A549 (cell line): ENCODE data around the gene BRAP. TPM values are rescaled to one million over a fixed set of nuclear protein-coding genes. Genes with fewer than 3 reads are reported as not detected.
"Not testable (repeated sequence)": the region's sequence is repeated elsewhere in the genome, so short reads cannot be mapped to it uniquely, and the experiment has no call there.

Experiments used
- ATAC-seq, 2 experiments: fragments of 200-7000 bp in 1 of 2; fragments of >200 bp in 1 of 2; cut with Nextera tagmentation in 1 of 2; cut with Tn5 transposase in 1 of 2; 3 replicates each; pipeline versions ENCODE4 v1.8.0 to v1.9.1; 2018 to 2020; ENCODE audit warnings: mild to moderate bottlenecking in 1 of 2, moderate library complexity in 1 of 2
- CTCF ChIA-PET: fragments of 300-600 bp; sonication (Branson Sonifier 250); formaldehyde crosslinking; extraction: SDS; loops from one replicate; lab custom pipeline; 2021; ENCODE audit warnings: antibody characterized with exemption, inconsistent platforms; lab: Yijun Ruan, JAX
- POLR2A ChIA-PET: fragments of 350-600 bp; formaldehyde crosslinking; extraction: SDS; loops from one replicate; lab custom pipeline; 2021; ENCODE audit warnings: antibody characterized with exemption, inconsistent platforms; lab: Yijun Ruan, JAX
- DNase-seq, 2 experiments: peaks; one replicate each; pipeline versions ENCODE4 v3.0.0 to v3.0.0-alpha.2; 2011 to 2016; ENCODE audit warnings: low read depth in 1 of 2, low spot score in 1 of 2
- FAIRE-seq: peaks from 2 replicates; lab custom pipeline; 2011; peaks lifted over from hg19 to GRCh38; lab: Jason Lieb, UNC
- H3K27ac ChIP-seq, 2 experiments: fragments of >200 bp; sonication (Bioruptor Twin); formaldehyde crosslinking; 3 replicates each; pipeline ENCODE4 v1.5.1; 2016 to 2017
- H3K4me1 ChIP-seq: fragments of >200 bp; sonication (Bioruptor Twin); formaldehyde crosslinking; 3 replicates; pipeline ENCODE4 v1.6.1; 2016
- H3K4me2 ChIP-seq: fragments of >200 bp; sonication (Bioruptor Twin); formaldehyde crosslinking; 3 replicates; pipeline ENCODE4 v1.6.1; 2016
- H3K4me3 ChIP-seq: fragments of >200 bp; sonication (Bioruptor Twin); formaldehyde crosslinking; 3 replicates; pipeline ENCODE4 v1.5.1; 2016
- H3K9me3 ChIP-seq: fragments of >200 bp; sonication (Bioruptor Twin); formaldehyde crosslinking; 3 replicates; pipeline ENCODE4 v1.6.1; 2016
- FOXS1 ChIP-seq: fragments of 250-450 bp; sonication (Bioruptor Pico); IDR thresholded peaks from 2 replicates; pipeline ENCODE4 v1.5.0; 2020; ENCODE audit warnings: mild to moderate bottlenecking, moderate library complexity
- GATA3 ChIP-seq: IDR thresholded peaks from 2 replicates; pipeline ENCODE4 v1.6.1; 2012; ENCODE audit warnings: borderline replicate concordance
- HOXB13 ChIP-seq: fragments of 250-450 bp; sonication (Bioruptor Pico); IDR thresholded peaks from 2 replicates; pipeline ENCODE4 v1.5.0; 2020; ENCODE audit warnings: low read depth, mild to moderate bottlenecking, moderate library complexity
- NFE2L2 ChIP-seq: fragments of 150-350 bp; conservative IDR thresholded peaks from 2 replicates; pipeline ENCODE4 v1.6.1; 2014; ENCODE audit warnings: low read length
- PHF8 ChIP-seq: fragments of 200-600 bp; sonication (generic); IDR thresholded peaks from 2 replicates; pipeline ENCODE4 v1.6.1; 2016; ENCODE audit warnings: low read depth, mild to moderate bottlenecking, antibody characterized with exemption, moderate library complexity, borderline replicate concordance
- WGBS: methylation state at CpG from one replicate; pipeline ENCODE4 v1.1.6; 2017; ENCODE audit errors: missing lambda C conversion rate; 5-methylcytosine and 5-hydroxymethylcytosine counted together
- polyA plus RNA-seq, 4 experiments: library from polyadenylated mRNA; depleted of rRNA in 3 of 4; stranded (reverse); fragments of >200 nt; fragmentation: RNase III in 1 of 4; extraction: RNeasy Plus Mini Kit Qiagen cat#74134 plus additional on column Dnase treatment in 1 of 4; gene quantifications; 2 replicates in 3 of 4; 3 replicates in 1 of 4; pipeline ENCODE4 v1.2.3, GENCODE V29; 2011 to 2017
- TF ChIP-seq, protein P1 (sequence below): fragments of 200-600 bp; sonication (generic); IDR thresholded peaks from 2 replicates; pipeline ENCODE4 v1.6.1; 2016; ENCODE audit warnings: antibody characterized with exemption, mild to moderate bottlenecking, moderate library complexity
- TF ChIP-seq, protein P2 (sequence below): fragments of >200 bp; sonication (Bioruptor Twin); formaldehyde crosslinking; IDR thresholded peaks from 2 replicates; pipeline ENCODE4 v1.6.1; 2016
- TF ChIP-seq, protein P3 (sequence below): IDR thresholded peaks from 2 replicates; pipeline ENCODE4 v1.6.1; 2012
- TF ChIP-seq, protein P4 (sequence below): fragments of 250-450 bp; sonication (Bioruptor Pico); IDR thresholded peaks from 2 replicates; pipeline ENCODE4 v1.5.0; 2021; ENCODE audit warnings: mild to moderate bottlenecking, moderate library complexity, borderline replicate concordance

The BRAP gene
- polyA plus RNA-seq, 2 of the 4 experiments (the other 2 are of a cell fraction), result 13.0 to 29.7 TPM

DNA sequence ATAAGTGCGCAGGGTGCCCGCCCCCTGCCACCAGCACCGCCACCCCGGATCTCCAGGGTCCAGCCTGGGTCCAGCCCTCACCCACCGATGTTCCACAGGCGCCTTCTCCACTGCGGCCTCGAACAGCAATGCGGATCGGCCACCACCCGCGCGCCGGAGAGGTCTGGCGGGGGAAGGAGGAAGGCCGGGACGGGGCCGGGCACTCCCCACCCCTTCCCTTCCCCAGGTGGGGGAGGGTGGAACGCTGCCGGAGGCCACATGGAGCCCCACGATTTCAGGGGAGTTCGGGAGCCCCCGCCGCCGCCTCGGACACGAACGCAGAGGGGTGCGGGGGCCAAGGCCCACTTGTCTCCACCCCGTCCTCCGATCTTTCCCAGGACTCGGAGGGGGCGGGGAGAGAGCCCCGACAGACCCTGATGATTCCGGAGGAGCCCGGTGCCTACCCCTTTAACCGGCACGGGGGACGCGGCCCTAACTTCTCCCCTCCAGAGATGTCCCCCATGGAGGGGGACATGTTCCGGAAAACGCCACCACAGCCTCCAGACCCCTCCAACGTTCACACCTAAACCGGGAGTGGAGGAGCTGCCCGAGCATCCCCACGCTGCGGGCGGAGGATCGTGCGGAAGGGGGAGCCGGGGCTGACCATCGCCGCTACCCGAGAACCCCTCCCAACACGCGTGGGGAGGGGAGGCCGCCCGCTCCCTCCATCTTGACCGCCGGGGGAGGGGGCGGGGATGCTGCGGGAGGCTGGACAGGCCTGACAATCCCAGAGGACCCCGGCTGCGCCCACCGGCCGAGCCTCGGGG lies 87.7 kb downstream of the BRAP start (continued):
- TF ChIP-seq, protein P1, sequence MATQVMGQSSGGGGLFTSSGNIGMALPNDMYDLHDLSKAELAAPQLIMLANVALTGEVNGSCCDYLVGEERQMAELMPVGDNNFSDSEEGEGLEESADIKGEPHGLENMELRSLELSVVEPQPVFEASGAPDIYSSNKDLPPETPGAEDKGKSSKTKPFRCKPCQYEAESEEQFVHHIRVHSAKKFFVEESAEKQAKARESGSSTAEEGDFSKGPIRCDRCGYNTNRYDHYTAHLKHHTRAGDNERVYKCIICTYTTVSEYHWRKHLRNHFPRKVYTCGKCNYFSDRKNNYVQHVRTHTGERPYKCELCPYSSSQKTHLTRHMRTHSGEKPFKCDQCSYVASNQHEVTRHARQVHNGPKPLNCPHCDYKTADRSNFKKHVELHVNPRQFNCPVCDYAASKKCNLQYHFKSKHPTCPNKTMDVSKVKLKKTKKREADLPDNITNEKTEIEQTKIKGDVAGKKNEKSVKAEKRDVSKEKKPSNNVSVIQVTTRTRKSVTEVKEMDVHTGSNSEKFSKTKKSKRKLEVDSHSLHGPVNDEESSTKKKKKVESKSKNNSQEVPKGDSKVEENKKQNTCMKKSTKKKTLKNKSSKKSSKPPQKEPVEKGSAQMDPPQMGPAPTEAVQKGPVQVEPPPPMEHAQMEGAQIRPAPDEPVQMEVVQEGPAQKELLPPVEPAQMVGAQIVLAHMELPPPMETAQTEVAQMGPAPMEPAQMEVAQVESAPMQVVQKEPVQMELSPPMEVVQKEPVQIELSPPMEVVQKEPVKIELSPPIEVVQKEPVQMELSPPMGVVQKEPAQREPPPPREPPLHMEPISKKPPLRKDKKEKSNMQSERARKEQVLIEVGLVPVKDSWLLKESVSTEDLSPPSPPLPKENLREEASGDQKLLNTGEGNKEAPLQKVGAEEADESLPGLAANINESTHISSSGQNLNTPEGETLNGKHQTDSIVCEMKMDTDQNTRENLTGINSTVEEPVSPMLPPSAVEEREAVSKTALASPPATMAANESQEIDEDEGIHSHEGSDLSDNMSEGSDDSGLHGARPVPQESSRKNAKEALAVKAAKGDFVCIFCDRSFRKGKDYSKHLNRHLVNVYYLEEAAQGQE, result no peak
- TF ChIP-seq HOXB13 (CRISPR knock-in tag), result no peak

DNA sequence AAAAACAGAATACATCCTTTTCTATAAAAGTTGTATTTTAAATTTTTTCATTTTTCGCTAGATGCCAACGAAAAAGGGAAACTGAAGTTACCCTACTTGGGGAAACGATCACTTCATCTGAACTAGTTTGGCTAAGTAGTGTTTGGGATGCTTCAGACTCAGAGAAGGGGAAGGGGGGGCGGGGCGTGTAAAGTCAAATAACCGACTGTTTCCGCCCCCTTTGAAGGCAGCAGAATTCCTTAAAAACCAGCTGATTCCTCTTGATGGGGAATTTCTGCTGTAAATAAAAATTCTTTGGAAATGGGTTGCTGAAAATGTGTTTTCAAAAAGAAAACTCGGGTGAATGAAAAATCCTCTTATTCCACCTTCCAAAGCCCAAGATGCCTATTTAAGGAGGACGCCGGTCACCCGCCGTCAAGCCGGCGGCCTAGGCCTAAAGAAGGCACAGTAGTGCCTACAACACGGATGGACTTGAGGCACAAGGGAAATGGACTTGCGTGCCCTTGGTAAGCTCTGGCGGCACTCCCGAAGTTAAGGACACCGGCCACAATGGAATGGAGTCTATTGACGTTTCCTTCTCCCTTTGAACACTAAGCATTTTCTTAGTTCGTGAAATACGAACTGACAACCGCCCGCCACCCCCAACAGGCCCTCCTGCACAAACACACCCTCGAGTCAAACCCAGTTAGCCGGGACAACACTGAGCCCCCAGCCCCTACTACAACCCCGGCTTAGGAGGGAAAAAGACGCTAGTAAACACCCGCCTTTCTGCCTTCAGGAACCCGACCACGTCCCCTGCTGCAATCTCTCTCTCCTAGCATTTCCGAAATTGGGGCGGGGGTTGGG lies 88.5 kb downstream of the BRAP start:
- CTCF ChIA-PET, result interaction anchor here (0.7 kb wide), 1 partner anchor 216 kb away, joined by 3 read pairs; no protein-coding TSS in a partner anchor
- ATAC-seq, result peak in 1 of 2 experiments; percentile 43; a peak in 5 of 6 replicates
- Histone ChIP-seq H3K4me3 (peak overlapping the region; percentile 93), H3K4me2 (peak overlapping the region; percentile 88), H3K4me1 (peaks cover 53% of the 10 kb centered on the region), H3K9me3 (no peaks in the 10 kb centered on the region), H3K27ac (peak overlapping the region; percentile 100)
- POLR2A ChIA-PET, result interaction anchor here (0.8 kb wide), 1 partner anchor 88 kb away, joined by 3 read pairs; the partner anchor contains the start of genes ACAD10 and BRAP
- 4% methylated on average over 33 of the region's 33 CpGs for WGBS
- FAIRE-seq, result no peak
- peak; percentile 52 to 85 for DNase-seq
- TF ChIP-seq GATA3, result no peak
- TF ChIP-seq, protein P2, sequence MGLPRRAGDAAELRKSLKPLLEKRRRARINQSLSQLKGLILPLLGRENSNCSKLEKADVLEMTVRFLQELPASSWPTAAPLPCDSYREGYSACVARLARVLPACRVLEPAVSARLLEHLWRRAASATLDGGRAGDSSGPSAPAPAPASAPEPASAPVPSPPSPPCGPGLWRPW, result no peak
- TF ChIP-seq NFE2L2, result no peak
- TF ChIP-seq PHF8, result no peak
- TF ChIP-seq FOXS1 (CRISPR knock-in tag), result no peak
- TF ChIP-seq, protein P3, sequence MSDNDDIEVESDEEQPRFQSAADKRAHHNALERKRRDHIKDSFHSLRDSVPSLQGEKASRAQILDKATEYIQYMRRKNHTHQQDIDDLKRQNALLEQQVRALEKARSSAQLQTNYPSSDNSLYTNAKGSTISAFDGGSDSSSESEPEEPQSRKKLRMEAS, result peak; percentile 15; the same call in 1 of the 2 replicates
- TF ChIP-seq, protein P4, sequence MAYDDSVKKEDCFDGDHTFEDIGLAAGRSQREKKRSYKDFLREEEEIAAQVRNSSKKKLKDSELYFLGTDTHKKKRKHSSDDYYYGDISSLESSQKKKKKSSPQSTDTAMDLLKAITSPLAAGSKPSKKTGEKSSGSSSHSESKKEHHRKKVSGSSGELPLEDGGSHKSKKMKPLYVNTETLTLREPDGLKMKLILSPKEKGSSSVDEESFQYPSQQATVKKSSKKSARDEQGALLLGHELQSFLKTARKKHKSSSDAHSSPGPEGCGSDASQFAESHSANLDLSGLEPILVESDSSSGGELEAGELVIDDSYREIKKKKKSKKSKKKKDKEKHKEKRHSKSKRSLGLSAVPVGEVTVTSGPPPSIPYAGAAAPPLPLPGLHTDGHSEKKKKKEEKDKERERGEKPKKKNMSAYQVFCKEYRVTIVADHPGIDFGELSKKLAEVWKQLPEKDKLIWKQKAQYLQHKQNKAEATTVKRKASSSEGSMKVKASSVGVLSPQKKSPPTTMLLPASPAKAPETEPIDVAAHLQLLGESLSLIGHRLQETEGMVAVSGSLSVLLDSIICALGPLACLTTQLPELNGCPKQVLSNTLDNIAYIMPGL (CRISPR knock-in tag), result no peak

DNA sequence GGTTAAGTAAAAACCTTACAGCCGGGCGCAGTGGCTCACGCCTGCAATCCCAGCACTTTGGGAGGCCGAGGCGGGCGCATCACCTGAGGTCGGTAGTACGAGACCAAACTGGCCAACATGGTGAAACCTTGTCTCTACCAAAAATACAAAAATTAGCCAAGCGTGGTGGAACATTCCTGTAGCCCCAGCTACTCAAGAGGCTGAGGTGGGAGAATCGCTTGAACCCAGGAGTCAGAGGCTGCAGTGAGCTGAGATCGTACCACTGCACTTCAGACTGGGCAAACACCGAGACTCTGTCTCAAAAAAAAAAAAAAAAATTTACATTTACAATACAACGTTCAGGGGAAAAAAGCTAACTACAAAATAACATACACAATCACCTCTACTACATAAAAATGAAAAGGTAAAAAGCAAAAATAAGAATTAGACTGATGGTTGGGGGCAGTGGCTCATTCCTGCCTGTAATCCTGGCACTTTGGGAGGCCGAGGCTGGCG lies 90.4 kb downstream of the BRAP start:
- not testable (repeated sequence) for H3K9me3 ChIP-seq, DNase-seq, H3K4me3 ChIP-seq, FAIRE-seq, ATAC-seq
- Histone ChIP-seq H3K27ac (peak overlapping the region in 1 of 2 experiments; percentile 23; a peak in 1 of 6 replicates), H3K4me2 (peak overlapping the region; percentile 88), H3K4me1 (peaks cover 54% of the 10 kb centered on the region)
- WGBS, result 75% methylated on average over 15 of the region's 15 CpGs
- CTCF ChIA-PET, result interaction anchor here (1.2 to 2.1 kb wide), 2 partner anchors 24 to 198 kb away, joined by 4 to 5 read pairs; no protein-coding TSS in a partner anchor
- POLR2A ChIA-PET, result interaction anchor here (1.0 kb wide), 1 partner anchor 38 kb away, joined by 3 read pairs; no protein-coding TSS in a partner anchor

Other genes starting within 250 kb of the BRAP start
- gene ATXN2, start 86.6 kb downstream of the BRAP start, polyA plus RNA-seq (2011; rRNA removed), result 24.8 and 42.3 TPM in 2 replicates
- gene ATXN2, start 86.6 kb downstream of the BRAP start, polyA plus RNA-seq (2017; fragmentation: RNase III; extraction: RNeasy Plus Mini Kit Qiagen cat#74134 plus additional on column Dnase treatment), result 29.5 to 31.9 TPM (median 30.6 TPM) in 3 replicates
- 22.0 and 32.6 TPM in 2 replicates for gene ACAD10, start 97 bp upstream of the BRAP start, polyA plus RNA-seq (2011; rRNA removed)
- 13.6 to 15.2 TPM (median 15.1 TPM) in 3 replicates for gene ACAD10, start 97 bp upstream of the BRAP start, polyA plus RNA-seq (2017; fragmentation: RNase III; extraction: RNeasy Plus Mini Kit Qiagen cat#74134 plus additional on column Dnase treatment)
- 111 and 123 TPM in 2 replicates for gene ALDH2, start 81.0 kb upstream of the BRAP start, polyA plus RNA-seq (2011; rRNA removed)
- gene ALDH2, start 81.0 kb upstream of the BRAP start, polyA plus RNA-seq (2017; fragmentation: RNase III; extraction: RNeasy Plus Mini Kit Qiagen cat#74134 plus additional on column Dnase treatment), result 75.8 to 97.5 TPM (median 84.9 TPM) in 3 replicates
- 66.1 and 69.5 TPM in 2 replicates for gene MAPKAPK5, start 156.3 kb upstream of the BRAP start, polyA plus RNA-seq (2011; rRNA removed)
- gene MAPKAPK5, start 156.3 kb upstream of the BRAP start, polyA plus RNA-seq (2017; fragmentation: RNase III; extraction: RNeasy Plus Mini Kit Qiagen cat#74134 plus additional on column Dnase treatment), result 31.5 to 35.7 TPM (median 33.9 TPM) in 3 replicates